ENCODE data around the gene ZIC3.
"Not testable (repeated sequence)": the region's sequence is repeated elsewhere in the genome, so short reads cannot be mapped to it uniquely, and the experiment has no call there.

Gene ZIC3

DNA sequence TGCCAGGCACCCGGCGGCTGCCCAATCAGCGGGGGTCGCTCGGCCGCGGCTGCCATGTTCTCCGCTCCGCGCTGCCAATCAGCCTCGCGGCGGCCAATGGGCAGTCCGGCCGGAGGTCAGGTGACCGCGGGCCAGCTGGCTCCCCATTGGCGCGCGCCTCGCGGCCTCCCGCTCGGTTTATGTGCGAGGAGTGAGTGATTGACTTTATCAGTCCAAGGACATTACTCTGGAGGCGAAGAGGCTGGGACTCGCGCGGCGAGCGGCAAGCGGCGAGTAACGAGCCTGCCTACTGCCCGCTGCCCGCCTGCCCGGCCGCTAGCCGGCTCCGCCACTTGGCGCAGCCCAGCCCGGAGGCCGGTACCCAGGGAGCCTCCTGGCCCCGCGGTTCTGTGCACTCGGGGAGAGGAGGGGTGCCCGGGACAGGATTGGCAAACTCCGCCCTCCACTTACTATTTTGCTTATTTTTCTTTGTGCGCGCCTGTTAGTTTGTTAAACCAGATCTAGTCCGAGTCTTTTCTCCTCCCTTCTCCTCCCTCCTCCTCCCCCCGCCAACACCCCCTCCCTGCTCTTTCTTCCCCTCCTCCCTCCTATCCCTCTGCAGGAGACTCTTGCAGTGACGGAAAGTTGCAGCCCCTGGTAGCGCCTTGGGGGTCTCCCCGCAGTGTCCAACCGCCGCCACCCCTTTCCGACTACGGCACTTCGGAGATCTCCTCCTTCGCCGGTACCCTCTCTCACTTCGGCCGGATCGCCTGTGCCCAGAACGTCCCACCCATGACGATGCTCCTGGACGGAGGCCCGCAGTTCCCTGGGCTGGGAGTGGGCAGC, at the start of gene ZIC3:
TSS of gene ZIC3 (plus strand) at position 207 of the 825 bp plus-strand sequence. CDS start at position 772, 565 bp downstream.
- peak; percentile 37 for DNase-seq

DNA sequence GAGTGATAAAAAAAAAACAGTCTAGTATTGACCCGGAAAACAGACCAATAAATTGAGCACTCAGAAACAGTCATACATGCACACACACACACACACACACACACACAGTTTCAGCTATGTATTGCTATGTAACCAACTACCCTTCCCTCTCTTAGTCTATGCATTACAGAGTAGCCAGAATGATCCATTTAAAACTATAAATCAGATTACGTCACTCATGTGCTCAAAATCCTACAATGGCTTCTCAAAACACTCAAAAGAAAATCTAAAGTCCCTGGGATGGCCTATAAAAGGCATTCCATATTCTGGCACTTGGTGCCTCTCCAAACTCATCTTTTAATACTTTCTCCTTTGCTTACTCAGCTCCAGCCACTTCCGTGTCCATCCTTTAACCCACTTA, 46.5 kb upstream of the ZIC3 start:
- DNase-seq: no peak

DNA sequence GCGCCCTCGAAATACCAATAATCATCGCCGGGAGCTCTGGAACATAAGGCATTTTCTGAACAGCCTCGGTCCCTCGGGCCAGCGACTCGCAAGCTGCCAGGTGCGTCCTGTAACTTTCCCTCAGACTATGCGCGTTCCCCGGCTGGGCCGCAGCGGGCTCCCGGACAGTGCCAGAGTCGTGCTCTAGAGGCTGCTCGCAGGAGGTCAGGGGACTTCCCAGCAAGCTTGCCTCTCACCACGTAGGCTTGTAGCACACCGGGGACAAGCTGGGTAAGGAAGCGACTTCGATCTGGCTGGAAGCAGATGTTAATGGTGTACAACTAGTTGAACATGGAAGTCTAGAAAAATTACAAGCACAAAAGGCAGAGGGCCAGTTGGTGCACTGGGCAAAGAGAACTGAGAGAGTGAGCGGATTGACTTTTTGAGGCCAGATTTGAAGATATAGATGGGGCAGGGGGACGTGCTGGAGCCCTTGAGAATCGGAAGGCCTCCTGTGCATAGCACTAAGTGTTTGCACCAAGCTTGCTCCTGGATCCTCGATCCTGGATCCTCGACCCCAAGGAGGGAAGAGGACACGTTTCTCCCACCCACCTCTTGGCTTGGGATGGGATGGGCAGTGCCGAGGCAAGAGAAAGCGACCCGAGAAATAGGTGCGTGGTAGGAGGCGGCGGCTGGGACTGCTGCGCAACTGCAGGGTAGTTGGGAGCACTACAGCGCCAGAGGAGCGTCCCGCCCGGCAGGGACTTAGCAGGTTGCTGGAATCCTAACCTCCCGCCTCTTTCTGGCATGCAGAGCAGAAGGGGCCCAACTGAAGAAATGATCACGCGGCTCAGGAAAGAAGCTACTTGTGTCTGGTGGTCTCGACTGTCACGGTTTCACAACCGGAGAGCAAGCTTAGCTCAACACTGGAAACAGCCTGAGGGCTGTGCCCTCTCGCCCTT, 19.9 kb upstream of the ZIC3 start:
- DNase-seq: no peak

DNA sequence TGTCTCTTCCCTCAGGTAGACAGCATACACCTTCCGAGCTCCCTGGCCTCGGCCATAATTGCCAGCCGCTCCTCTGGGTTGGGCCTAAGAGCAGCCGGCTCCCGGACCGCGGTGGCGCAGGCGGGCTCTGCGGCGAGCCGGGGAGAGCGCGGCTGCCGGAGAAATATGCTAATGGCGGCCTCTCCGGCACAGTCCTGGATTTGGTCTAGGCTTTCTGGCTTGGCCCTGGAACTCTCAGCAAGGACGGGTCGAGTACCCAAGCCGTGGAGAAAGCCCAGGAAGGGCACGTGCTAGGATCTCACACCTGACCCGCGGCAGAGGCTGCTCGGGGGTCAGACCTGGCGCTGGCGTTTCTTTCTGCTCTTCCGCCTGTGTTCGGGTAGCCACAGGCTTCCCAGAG, 18.6 kb upstream of the ZIC3 start:
- DNase-seq: no peak

DNA sequence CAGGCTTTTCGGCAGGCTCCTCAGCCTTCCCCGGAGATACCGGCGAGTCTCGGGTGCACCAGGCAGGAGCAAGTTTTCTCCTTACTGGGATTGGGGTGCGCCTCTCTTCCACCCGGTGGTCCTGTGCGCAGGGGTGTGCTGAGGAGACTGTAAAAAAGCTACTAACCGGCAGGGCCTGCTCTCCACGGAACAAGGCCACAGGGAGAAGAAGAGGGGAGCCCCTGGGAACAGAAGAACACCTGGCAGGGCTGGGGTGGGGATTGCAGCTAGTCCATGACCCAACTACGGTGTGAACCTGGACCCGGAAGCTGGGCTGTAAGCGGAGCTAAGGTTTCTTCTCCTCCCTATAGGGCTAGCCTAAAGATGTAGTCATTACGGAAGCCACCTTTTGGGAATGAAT, 17.7 kb upstream of the ZIC3 start:
- DNase-seq: no peak

DNA sequence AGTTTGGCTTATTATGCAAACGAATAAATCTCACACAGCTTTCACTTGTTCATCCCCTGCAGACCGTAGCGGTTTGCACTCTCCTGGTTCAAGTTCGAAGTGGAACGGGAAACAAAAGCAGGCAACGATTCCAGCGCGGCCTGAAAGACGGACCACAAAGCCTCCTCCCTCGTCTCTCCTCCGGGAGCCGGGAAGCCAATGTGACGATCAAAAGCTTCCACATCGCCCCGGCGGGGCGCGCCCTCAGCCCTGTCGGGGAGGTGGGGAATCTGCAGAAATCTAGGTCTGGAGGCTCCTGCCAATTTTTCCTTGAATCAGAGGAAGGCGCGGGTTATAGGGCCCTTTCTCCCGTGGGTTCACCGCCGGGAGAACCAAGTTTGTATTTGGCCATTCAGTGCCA, 16.9 kb upstream of the ZIC3 start:
- DNase-seq: no peak

DNA sequence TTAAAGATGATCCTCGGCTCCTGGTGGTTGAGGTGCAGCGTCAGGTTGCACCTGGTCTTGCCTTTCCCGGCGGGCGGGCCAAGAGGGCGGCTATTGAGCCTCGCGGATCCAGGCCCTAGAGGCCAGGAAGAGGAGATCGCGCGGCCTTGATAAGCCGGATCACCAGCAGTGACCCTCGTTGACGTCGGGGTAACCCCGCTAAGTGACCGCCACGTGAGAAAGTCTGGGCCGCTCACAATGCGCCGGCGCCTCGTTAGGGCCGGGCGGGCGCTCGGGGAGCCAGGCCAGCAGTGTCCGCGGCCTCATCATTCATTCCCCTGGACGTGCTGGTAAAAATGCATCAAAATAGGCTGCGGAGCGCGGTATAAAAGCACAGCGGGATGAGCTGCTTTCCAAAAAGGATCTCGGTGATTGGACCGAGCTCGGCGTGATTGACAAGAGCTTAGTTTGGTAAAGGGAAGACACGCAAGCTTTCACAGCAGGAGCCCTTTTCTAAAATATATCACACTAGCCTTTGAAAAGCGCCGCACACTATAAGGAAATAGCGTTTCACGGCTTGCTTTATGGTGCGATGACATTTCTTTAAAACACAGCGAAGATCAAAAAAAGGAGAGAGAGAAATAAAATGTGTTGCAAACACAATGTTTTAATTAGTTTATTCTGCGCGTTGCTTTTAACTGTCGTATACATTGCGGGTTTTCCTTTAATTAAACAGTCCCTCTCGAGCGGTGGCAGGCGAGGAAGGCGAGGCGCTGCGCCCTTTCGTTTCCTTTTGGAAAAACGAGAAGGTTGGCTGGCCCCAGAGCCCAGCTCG, 15.9 kb upstream of the ZIC3 start:
- DNase-seq: no peak

DNA sequence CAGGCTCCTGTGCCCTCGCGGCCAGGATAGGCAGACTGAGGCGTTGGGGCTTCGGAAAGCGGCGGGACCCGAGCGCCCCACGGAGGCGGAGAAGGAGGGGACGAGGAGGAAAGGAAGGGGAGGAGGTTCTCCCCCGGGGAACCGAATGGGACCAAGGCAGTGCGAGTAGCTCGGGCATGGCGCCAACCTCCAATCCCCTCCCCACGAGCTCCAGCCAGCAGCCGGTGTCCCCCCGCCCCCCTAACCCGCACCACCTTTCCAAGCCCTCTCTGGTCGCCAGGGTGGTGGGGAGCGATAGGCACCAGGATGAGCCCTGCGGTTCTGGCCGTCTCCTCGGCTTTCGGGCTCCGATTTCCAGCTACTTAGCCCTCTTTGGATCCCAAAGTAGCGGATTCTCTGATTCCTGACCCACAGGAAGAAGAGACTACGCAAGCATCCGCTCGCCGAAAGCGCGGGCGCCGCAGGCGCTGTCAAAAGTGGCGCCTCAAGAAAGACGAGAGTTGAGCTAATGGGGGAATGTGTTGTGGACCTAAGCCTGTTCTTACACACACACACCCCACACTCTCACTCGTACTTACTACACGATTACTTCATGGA, 15.2 kb upstream of the ZIC3 start:
- DNase-seq: no peak

DNA sequence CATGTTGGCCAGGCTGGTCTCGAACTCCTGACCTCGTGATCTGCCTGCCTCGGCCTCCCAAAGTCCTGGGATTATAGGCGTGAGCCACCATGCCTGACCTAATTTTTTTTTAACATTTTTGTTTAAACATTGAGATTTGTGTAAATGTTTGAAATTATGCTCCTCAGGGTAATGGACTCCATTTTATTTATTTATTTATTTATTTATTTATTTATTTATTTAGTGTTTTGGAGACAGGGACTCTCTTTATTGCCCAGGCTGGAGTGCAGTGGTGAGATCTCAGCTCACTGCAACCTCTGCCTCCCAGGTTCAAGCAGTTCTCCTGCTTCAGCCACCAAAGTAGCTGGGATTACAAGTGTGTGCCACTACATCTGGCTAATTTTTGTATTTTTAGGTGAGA, 13.8 kb upstream of the ZIC3 start:
- not testable (repeated sequence) for DNase-seq

DNA sequence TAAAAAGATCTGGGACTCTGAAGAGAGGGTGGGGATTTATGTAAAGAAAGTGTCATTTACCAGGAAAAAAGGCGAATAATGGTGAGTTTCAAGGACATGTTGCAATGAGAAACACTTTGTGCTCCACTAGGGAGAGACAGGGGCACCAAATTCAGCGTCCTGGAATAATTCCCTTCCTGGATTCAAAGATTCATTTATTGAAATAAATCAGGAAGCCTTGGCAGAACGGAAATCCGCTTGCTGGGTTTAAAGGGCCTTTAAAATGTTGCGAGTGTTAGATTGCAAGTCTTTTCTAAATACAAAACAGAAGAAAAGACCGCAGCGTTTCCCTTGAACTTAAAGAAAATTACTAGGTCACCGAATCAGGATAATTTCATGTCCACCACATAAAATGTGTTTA, 3.8 kb upstream of the ZIC3 start:
- no peak for DNase-seq

DNA sequence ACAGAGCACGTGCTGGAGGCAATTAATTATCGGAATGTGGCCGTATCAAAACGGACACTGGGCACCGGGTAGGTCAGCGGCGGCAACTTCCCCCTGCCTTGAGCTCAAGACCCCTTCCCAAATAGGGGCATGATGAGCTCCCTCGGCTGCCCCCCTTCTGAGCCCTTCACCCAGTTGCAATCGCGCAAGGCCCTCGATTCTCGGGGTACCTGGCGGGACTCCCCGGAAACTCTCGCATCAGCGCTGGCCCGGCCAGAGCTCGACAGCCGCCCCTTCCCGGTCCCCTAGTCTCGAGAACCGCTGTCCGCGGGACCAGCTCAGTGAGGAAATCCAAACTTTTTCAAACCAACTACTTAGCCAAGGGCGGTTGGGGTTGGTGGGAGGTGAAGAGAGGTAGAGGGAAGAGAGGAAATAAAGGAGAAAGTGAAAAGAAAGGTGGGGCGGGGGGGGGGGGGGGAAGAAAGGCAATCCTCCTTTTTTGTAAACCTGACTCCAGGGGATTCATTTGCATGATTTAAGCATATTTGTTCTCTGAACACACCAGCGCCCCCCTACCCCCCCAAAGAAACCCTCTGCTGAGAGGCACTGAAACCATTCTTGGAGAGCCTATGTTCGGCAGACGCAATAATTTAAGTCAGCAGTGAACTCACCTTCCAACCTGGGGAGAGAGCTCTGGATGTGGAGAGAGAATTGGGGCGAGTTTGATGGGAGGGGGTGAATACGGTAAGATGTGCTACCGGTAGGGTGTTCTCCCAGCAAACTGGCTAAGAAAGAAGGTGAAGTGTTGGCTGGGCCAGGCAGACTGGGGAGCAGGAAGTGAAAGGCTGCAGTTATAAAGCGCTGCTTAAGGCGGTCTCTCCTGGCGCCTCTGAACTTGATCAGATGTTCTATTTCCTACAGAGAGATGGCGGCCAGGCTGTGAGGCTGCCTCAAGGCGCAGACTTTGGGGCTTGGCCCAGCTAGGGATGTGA, 2.0 kb upstream of the ZIC3 start:
- DNase-seq: no peak

DNA sequence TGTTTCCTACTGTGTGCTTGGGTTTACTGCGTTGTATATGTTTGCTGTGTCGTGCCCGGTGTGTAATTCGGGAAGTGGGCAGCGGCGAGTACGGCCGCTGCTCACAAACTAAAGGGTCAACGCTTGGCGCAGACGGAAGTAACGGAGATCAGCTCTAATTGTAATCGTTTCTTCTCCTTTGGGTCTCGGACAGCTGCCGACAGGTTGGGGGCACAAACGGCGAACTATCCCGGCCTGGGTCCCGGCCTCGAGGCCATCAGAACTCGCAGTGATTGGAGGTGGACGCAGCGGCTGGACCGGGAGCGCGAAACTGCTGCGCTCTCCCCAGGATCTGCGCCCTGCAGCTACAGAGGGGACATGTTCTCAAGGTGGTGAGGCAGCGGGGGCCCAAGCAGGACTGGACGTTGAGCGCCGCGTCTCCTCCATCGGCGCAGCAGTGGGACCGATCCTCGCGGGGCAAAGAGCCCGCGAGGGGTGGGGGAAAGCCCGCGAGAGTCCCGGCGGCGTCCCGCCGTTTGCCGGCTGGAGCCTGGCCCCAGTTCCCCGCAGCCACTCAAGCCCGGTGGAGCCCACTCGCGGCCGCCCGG, 516 bp upstream of the ZIC3 start:
- DNase-seq: no peak

DNA sequence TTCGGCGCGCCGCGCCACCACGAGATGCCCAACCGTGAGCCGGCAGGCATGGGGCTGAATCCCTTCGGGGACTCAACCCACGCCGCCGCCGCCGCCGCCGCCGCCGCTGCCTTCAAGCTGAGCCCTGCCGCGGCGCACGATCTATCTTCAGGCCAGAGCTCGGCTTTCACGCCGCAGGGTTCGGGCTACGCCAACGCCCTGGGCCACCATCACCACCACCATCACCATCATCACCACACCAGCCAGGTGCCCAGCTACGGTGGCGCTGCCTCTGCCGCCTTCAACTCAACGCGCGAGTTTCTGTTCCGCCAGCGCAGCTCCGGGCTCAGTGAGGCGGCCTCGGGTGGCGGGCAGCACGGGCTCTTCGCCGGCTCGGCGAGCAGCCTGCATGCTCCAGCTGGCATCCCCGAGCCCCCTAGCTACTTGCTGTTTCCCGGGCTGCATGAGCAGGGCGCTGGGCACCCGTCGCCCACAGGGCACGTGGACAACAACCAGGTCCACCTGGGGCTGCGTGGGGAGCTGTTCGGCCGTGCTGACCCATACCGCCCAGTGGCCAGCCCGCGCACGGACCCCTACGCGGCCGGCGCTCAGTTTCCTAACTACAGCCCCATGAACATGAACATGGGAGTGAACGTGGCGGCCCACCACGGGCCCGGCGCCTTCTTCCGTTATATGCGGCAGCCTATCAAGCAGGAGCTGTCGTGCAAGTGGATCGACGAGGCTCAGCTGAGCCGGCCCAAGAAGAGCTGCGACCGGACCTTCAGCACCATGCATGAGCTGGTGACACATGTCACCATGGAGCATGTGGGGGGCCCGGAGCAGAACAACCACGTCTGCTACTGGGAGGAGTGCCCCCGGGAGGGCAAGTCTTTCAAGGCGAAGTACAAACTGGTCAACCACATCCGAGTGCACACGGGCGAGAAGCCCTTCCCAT, 1.1 kb downstream of the ZIC3 start:
- DNase-seq: peak; percentile 0

DNA sequence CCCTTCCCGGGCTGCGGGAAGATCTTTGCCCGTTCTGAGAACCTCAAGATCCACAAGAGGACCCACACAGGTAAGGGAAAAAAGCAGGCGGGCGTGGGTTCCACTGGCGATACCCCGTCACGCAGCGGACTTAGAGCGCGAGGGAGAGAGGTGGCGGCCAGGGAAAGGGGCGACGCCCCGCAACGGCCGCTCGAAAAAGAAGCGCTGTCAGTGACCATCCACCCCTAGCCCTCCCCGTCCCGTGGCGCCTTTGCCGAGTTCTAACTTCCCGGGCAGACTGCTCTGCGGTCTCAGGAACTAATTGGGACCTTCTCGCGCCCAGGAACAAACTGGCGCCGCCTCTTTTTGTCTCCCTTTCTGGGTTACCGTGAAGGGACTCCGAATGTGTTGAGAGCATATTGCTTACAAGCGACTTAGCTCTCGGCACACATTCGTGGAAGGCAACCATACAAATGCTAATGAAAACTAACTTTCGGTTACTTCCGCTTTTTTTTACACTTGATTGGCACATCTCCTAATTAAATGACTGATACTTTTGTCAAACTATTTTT, 1.8 kb downstream of the ZIC3 start:
- DNase-seq: no peak

DNA sequence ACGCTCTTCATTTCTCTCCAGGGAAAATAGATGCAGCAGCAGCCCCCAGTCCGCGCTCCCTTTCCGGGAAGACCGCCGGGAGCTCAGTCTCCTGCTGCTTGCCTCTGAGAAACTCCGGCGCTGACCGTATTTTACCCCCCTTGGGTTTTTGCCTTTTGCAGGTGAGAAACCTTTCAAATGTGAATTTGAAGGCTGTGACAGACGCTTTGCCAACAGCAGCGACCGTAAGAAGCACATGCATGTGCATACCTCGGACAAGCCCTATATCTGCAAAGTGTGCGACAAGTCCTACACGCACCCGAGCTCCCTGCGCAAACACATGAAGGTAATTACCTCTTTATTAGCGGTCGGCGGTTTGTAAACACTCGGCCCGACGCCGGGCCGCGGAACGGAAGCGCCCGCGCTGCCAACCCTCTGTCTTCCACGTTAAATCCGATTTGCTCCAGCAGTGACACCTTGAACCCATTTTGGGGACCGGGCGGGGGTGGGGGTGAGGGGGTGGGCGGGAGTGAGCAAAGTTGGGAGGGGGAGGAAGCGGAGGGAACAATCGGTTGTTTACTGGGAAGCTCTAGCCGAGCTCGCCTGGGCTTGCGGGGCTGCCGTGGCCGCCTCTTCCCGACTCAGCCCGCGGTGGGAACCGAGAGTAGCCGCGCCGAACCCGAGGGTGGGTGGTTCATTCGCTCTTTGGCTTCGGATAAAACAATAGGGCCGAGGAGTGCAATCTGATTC, 3.0 kb downstream of the ZIC3 start:
- no peak for DNase-seq

DNA sequence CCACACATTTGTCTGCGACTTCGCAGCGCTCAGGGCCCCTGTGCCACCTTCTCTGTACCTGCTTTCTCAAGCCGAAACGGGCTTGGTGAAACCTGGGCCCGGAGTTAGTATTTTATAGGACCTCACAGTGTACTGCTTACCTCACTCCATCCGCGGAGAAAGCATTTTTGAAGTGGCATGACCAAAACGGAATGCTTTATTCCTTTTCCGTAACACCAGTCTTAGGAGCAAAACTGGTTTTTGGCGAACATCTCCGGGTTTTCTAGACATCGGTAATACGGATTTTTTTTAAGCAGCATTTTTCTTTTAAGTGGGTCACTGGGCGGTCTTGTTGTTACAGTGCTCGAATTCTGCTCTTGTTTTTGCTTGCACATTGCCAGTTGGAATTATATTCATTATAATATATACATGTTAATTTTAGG, 3.6 kb downstream of the ZIC3 start:
- DNase-seq: no peak

DNA sequence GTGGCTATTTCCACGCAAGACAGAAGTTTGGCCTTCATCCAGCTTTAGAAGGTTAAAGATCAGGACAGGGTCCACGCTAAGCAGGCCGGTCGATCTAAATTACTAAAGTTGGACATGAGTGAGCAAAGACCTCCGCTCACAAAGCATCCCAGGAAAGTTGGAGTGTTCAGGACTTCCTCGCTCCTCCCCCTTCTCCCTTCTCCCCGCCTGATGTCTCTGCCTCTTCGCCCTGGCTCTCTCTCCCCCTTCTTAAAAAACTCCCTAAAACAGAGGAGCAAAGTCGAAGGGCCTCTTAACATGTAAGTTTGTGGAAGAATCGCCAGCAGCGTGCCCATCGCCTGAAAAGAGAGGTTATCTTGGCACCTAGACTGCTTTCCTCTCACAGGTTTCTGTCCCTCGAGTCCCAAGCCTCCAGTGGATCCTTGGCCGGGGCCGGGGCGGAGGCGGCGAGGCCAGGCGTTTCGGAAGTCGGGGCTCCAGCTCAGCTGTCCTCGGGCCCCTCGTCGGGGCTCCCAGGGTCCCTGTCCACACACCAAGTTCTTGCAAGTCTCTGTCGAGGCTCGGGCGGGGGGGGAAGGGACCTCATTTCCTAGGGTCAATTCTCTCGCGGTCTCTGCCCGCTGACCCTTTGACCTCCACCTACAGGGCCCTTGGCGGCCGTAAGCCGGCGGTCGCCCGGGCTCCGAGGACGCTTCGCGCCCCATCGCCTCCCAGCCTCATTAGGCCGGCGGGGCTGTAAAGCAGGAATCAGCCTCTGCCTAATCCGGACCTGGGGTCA, 7.6 kb downstream of the ZIC3 start:
- DNase-seq: no peak

All from NCI-H2171 treated with DMSO at 0.1 percent for 48 hours (cell line).